Measurements from ENCODE around the gene PKDCC. TPM values are rescaled to one million over a fixed set of nuclear protein-coding genes. Genes with fewer than 3 reads are reported as not detected.
A peak's percentile ranks its signal among the peaks of the same experiment; 100 is the strongest.

The PKDCC gene
- total and polyA plus RNA-seq, 2 of the 13 experiments (the other 11 are each of a cell fraction or from before 2014, with no cell fraction given): 52.6 to 58.8 TPM

GRCh38 chr2:42102024-42102590 is 54.3 kb downstream of the PKDCC start:
- Histone ChIP-seq H3K4me1 (ENCODE audit: insufficient read depth, low read length) (peaks cover 82% of the 10 kb centered on the region), H4K20me1 (ENCODE audit: insufficient read depth, low read length) (no peaks in the 10 kb centered on the region), H3K79me2 (ENCODE audit: insufficient read depth, low read length) (peaks cover 15% of the 10 kb centered on the region), H3K9ac (ENCODE audit: insufficient read depth, low read depth, low read length) (0 out of 2 replicates have a peak overlapping the region, but pooled peaks have one; percentile 2), H3K9me3 (ENCODE audit: low read length) (peaks cover 8% of the 10 kb centered on the region; the same call in 1 of the 2 replicates), H3K4me2 (ENCODE audit: low read depth, low read length) (0 out of 2 replicates have a peak overlapping the region, but pooled peaks have one; percentile 0), H3K27me3 (ENCODE audit: control insufficient read depth in 1 of 2, insufficient read depth in 2 of 2, low read length in 2 of 2) (no peaks in the 10 kb centered on the region), H3K4me3 (replicated peaks in 1 of 3; ENCODE audit: insufficient read depth in 1 of 3, low read depth in 2 of 3, low read length in 3 of 3) (no peak overlapping the region), H2AFZ (ENCODE audit: low read length) (no peak overlapping the region), H3K27ac (ENCODE audit: extremely low read length, insufficient read depth, low read length) (peak overlapping the region; percentile 31), H3K36me3 (replicated peaks in 1 of 2; ENCODE audit: control insufficient read depth in 1 of 2, insufficient read depth in 2 of 2, low read length in 2 of 2) (no peaks in the 10 kb centered on the region)
- ATAC-seq (peak; percentile 13), DNase-seq (ENCODE audit: low spot score) (peak; percentile 71), FAIRE-seq (no peak)
- CTCF ChIA-PET (ENCODE audit: low intra/inter-chr PET ratio, low total read pairs): no interaction called here
- BruUV-seq (replicated peaks): no TSS peak
- WGBS (ENCODE audit: low lambda C conversion rate): 78% methylated on average over 33 of the region's 33 CpGs
- POLR2A ChIA-PET: no interaction called here
- in situ Hi-C loops (cut with HindIII; ENCODE audit: extremely low pct_ligation_motif_present, low pct_unique_long_range_greater_than_20kb) (no loop called here), intact Hi-C loops (cut with micrococcal nuclease; ENCODE audit: unreplicated experiment) (no loop called here)
- TF ChIP-seq PRDM10 (CRISPR knock-in tag; IDR thresholded peaks at IDR 0.05; ENCODE audit: low read depth): peak; percentile 46; the same call in 1 of the 2 replicates
- 0 out of 2 replicates have a peak, but pooled peaks have one; percentile 51 for TF ChIP-seq ERF (CRISPR knock-in tag; IDR thresholded peaks at IDR 0.05)
- no peak for TF ChIP-seq TBX3 (IDR thresholded peaks at IDR 0.05; ENCODE audit: borderline replicate concordance)
- TF ChIP-seq IRF2 (CRISPR knock-in tag; IDR thresholded peaks at IDR 0.05): 0 out of 2 replicates have a peak, but pooled peaks have one; percentile 40
- TF ChIP-seq AKNA (CRISPR knock-in tag; IDR thresholded peaks at IDR 0.05; ENCODE audit: borderline replicate concordance): no peak
- no peak for TF ChIP-seq SOX6 (IDR thresholded peaks at IDR 0.05)
- peak; percentile 79 for TF ChIP-seq SOX6 (CRISPR knock-in tag; IDR thresholded peaks at IDR 0.05)
- peak in 1 of 2 experiments; percentile 41; a peak in 1 of 4 replicates for TF ChIP-seq KLF16 (CRISPR knock-in tag; IDR thresholded peaks at IDR 0.05)
- peak; percentile 86; the same call in 1 of the 2 replicates for TF ChIP-seq ZNF280D (CRISPR knock-in tag; IDR thresholded peaks at IDR 0.05)
- TF ChIP-seq ZNF572 (CRISPR knock-in tag; IDR thresholded peaks at IDR 0.05): no peak; the same call in 1 of the 2 replicates
- no peak for TF ChIP-seq ZNF660 (CRISPR knock-in tag; IDR thresholded peaks at IDR 0.05; ENCODE audit: borderline replicate concordance, low read depth)
- TF ChIP-seq TEAD3 (CRISPR knock-in tag; optimal IDR thresholded peaks at IDR 0.05; ENCODE audit: borderline replicate concordance): peak; percentile 92

Measured in HepG2 (cell line).